GM19025 (cell line): ENCODE results near the gene RCOR3.
A peak's percentile ranks its signal among the peaks of the same experiment; 100 is the strongest.

ENCODE experiments used
- ATAC-seq: cut with Tn5 transposase; IDR thresholded peaks from one replicate; pipeline ENCODE4 v1.9.1; 2021; ENCODE audit warnings: mild to moderate bottlenecking, low read depth, moderate library complexity; ENCODE audit not compliant: unreplicated experiment

RCOR3 gene

GRCh38 chr1:211323156-211324063 lies 64.2 kb downstream of the RCOR3 start:
- ATAC-seq, result peak; percentile 38

DNA sequence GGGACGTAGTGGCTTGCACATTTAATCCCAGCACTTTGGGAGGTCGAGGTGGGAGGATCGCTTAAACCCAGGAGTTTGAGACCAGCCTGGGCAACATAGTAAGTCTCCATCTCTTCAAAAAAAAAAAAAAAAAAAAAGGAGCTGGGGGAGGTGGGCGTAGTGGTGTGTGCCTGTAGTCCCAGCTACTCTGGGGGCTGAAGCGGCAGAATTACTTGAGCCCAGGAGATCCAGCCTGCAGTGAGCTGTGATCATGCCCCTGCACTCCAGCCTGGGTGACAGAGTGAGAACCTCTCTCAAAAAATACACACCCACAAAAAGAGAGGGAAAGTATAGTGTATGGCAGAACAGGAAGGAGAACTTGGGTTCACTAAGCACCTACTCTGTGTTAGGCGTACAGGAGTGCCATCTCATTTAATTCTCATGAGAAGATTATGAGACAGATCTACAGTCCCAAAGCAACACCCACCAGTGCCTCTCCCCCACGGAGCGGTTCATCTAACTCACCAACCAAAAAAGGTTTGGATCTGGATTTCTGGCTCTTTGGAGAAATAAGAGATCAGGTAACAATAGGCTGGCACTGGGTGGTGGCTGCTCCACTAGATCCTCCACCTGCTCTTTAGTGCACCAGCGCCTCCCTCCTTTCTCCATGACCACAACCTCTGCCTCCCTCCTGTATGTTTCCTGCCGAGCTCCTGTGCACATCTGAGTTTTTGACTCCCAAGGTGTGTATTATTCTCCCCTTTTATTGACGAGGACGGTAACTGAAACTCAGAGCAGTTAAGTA lies 66.0 kb downstream of the RCOR3 start:
- no peak for ATAC-seq

DNA sequence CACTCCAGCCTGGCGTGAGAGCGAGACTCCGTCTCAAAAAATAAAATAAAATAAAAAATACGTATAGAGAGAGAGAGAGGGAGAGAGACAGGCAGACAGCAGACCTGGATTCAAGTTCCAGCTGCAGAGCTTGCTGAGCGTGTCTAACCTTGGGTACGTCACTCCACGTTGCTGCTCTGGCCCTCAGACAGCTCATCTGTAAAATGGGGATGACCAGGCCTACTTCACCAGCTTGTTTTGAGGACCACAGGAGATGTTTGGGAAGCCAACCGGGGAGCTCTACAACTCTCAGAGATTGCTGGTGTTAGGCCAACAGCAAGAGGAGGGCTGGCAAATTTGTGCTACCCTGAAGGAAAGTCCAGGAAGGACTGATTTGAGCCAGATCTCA lies 67.0 kb downstream of the RCOR3 start:
- ATAC-seq, result no peak

- ATAC-seq, result peak; percentile 32
Observed at GRCh38 chr1:211326528-211327345, 67.6 kb downstream of the RCOR3 start, which contains the start of gene TRAF5. TSS of gene TRAF5 (plus strand) at chr1:211326833. CDS start at chr1:211353240, 26,407 bp downstream.

DNA sequence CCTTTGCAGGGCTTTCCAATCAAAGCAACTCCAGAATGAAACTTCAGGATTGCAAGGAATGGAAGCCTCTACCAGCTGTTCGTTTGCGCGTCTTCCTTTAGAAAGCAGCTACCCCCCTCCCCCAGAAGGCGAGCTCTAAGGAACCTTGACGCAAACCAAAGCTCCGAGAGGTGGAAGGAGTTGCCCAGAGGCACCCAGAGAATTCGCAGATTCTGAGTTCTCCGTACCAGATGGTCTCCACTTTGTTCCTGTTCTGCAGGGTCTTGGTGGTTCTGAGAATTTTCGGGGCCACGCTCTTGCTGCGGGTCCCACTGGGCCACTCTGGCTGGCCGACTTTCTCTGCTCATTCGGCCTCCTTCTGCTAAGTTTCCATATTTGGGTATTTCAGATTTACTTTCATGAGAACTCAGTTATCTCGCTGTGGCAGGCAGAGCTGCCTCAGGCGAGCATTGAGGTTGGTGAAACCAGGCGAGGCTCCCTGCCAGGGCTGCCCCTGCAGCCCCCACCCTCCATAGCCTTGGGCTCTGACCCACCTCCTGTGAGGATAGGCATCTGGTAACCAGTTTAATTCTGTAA lies 68.3 kb downstream of the RCOR3 start:
- peak; percentile 33 for ATAC-seq

DNA sequence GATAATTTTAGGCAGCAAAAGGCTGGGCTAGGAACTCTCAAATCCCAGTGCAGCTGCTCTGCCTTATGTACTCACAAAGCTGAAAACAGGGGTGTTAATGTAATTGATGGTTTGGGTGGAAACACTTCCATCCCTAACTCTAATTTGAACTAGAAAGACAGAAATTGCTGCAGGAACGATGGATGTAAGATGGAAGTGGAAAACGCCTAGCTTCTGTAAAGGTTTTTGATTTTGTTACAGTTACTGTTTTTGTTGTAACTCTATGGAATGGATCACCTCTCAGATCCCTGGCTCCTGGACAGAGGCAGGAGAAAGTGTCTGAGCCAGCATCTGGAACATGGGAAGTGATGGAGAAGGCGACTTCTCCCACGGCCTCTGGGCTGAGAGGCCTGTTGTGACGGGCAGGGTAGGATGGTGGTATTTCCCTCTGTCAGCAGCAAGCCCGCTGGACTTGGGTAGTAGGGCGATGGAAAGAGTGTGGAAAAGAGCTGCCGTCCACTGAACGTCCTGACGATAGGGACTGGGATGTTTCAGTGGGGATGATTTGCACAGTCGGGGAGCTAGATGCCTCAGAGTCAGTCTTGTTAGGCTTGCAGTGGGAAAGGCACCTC lies 69.0 kb downstream of the RCOR3 start:
- no peak for ATAC-seq

DNA sequence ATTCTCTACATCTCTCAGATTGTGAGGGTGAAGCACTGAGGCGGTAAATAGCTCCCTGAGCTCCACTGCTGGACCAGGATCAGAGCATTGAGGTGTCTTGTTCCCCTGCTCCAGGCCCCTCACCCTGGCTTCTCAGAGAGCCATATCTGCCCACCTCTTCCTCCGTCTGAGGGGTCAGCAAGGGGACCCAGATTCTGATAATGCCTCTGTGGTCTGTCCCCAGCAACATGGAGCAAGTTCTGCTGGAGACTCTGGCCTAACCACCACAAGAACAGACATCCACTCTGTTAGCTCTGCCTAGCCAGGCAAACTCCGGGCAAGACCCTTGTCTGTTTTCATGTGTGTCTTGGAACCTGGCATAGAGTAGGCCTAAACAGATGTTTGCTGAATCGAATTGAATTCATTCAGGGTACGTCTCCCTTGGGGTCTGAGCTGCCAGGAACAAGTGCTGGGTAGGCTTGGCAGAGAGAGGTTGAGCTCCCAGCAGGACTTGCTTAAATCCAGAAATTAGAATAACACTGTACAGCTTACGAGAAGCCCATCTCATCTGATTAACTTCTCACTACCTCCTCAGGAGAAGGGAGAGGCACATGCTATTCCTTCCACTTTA lies 69.8 kb downstream of the RCOR3 start:
- ATAC-seq, result no peak

DNA sequence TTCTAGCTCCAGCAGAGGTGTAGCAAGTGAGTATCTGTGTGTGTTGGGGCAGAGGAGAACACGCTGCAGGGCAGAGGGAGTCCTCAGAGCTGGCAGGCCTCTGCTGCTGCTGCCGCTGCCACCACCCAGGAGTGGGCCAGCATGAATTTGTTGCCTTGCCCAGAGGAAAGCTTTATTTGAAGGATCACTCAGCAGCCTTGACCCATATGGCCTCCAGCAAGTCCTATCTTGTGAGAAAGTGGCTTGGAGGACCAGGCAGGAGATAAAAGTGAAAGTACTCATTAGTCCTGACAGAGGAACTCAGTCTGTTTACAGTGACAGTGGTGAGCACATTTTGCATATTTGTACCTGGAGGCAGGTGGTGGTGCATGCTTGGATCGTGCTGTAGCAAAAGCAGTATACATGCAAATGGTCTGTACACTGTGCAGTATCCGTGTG lies 70.6 kb downstream of the RCOR3 start:
- ATAC-seq, result no peak

DNA sequence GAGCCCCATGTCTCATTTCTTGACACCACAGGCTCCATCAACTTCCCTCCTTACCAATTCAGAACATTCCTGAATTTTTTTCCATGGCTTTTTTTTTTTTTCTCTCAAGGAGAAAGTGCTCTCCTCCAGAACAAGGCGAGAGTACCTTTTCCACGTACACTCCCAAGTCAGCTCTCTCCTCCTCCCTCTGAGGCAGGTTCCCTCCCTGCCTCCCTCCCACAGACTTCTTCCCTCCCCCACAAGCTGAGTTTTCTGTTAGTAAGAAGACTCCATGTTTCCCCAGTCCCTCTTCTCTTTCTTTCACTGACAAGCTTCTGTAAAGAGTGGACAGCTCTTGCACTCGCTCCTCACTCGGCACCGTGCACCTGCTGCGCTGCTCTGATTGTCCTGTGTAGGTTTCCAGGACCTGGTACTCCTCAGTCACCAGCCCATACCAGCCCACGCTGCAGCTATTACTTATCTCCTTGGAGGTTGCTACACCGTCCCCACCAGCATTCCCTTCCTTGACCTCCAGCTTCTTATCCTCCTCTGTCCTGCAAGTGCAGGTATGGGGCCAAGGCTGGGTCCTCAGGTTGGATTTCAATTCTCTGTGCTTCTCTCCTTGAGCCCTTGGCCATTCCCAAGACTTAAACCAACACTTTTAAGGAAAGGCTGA lies 71.2 kb downstream of the RCOR3 start:
- no peak for ATAC-seq

- ATAC-seq, result no peak
Observed at GRCh38 chr1:211331011-211331709, 72.0 kb downstream of the RCOR3 start.

DNA sequence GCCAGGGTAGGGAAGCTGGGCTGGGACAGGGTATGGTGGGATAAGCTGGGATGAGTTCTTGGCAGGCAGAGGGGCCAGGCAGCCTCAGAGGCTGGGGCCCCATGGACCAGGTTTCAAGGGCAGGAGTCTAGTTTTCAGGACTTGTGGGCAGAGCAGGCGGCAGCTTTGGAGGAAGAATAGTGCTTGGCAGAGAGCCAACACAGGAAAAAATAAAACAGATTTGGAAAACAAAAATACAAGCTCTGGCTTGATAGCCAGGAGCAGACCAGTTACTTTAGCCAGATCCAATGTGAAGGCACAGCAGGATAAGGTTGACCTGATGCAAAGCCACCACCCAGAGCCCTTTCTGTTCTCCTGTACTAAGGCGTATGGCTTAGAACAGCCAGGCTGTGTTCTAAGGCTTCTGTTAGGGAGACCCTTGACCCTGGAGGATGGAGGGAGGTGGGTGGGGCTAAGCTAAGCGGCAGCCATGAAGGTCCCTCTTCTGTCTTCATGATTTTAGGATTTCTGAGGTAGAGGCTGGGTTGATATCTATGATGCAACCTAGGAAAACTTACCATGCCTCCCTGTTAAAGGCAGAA lies 73.0 kb downstream of the RCOR3 start:
- no peak for ATAC-seq

- no peak for ATAC-seq
Observed at GRCh38 chr1:211332830-211333229, 73.7 kb downstream of the RCOR3 start.

DNA sequence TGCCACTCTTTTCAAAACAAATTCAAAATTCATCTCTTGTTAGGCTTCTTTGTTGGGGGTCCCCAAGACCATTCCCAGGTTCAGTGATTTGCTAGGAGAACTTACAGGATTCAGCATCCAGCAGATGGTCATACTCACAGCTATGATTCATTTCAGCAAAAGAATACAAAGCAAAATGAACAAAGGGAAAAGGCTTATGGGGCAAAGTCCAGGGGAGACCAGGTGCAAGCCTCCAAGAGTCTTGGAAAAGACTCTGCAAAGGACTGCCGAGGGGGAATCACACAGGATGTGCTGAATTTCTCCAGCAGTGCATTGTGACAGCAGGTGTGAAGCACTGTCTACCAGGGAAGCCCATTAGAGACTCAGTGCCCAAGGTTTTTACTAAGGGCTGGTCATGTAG lies 74.7 kb downstream of the RCOR3 start:
- no peak for ATAC-seq

DNA sequence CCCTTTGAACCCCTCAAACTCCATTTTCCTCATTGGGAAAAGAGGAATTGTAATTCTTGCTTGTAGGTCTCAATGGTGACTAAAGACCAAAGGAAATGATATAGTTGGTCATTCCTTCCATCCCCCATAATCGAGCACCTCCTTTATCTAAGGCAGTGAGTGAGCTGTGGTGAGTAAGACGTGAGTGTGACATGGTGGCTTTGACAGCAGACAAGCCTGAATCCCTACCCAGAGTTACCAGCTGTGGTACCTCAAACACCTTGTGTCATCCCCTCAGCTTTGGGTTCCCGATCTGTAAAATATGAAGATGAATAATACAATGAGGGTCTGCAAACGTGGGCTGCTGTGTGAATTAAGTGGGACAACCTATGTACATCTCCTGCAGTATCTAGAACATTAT lies 75.8 kb downstream of the RCOR3 start:
- no peak for ATAC-seq

DNA sequence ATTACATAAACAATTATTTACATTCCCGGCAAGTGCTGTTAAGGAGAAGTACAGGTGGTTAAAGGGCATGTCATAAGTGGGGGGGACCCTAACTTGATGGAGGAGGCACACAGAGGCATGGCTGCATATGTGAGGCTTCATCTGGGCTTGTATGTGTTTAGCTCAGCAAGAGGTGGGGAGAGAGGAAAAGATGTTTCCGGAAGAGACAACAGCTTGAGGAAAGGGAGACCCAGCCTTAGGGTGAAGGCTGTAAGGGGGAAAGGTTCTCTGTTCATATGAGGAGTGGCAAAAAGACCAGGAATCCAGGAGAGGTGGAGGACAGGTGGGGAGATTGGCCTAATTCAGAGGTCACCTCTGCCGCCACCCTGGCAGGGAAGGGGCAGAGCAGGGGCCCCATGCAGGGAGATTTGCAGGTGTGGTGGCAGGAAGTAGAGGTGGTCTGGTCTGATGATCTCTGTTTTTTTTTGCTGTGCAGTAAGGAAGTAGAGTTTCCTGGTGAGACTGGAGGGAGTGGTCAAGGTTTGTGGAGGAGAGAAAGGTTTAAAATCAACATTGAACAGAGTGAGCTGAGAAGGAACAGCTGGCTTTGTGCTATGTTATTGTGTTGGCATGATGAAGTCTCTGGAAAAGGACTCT lies 76.5 kb downstream of the RCOR3 start:
- peak; percentile 78 for ATAC-seq

GRCh38 chr1:211336161-211336560 lies 77.0 kb downstream of the RCOR3 start:
- no peak for ATAC-seq

GRCh38 chr1:211336775-211337174 lies 77.6 kb downstream of the RCOR3 start:
- no peak for ATAC-seq
